AG09309 (cell line): Measurements from ENCODE around the gene MAN1A1.

Experiments used
- DNase-seq: peaks from one replicate; pipeline ENCODE4 v3.0.0-alpha.2; 2010; ENCODE audit warnings: low read depth
- H3K4me3 ChIP-seq: 2 replicates; pipeline ENCODE4 v1.5.1; 2011; ENCODE audit warnings: mild to moderate bottlenecking, low read depth, low read length, moderate library complexity; ENCODE audit not compliant: control insufficient read depth
- CTCF ChIP-seq: IDR thresholded peaks from 2 replicates; pipeline ENCODE4 v1.5.1; 2011; ENCODE audit warnings: mild to moderate bottlenecking, low read depth, low read length, inconsistent platforms; ENCODE audit not compliant: insufficient read depth, control insufficient read depth; ENCODE audit errors: missing control alignments

The MAN1A1 gene

GRCh38 chr6:119210596-119210995 is 139.0 kb downstream of the MAN1A1 start:
- DNase-seq = no peak
- H3K4me3 ChIP-seq = no peak overlapping the region
- TF ChIP-seq CTCF = no peak

- TF ChIP-seq CTCF = no peak
- no peak overlapping the region for H3K4me3 ChIP-seq
- no peak for DNase-seq
Observed at GRCh38 chr6:119209452-119210205, 139.9 kb downstream of the MAN1A1 start.

- no peak overlapping the region for H3K4me3 ChIP-seq
- peak; percentile 50 for DNase-seq
- no peak for TF ChIP-seq CTCF
Observed at GRCh38 chr6:119207971-119208725, 141.4 kb downstream of the MAN1A1 start.

- no peak for TF ChIP-seq CTCF
- H3K4me3 ChIP-seq = no peak overlapping the region
- no peak for DNase-seq
Observed at GRCh38 chr6:119207327-119207726, 142.2 kb downstream of the MAN1A1 start.

GRCh38 chr6:119205911-119206618 is 143.5 kb downstream of the MAN1A1 start:
- H3K4me3 ChIP-seq = no peak overlapping the region
- TF ChIP-seq CTCF = no peak
- DNase-seq = no peak

GRCh38 chr6:119204719-119205118 is 144.8 kb downstream of the MAN1A1 start:
- TF ChIP-seq CTCF = no peak
- DNase-seq = no peak
- no peak overlapping the region for H3K4me3 ChIP-seq
